GM10847 (cell line): Measurements from ENCODE around the gene C16orf89.

Experiments used
- POLR2A ChIP-seq: IDR thresholded peaks from 2 replicates; pipeline ENCODE4 v1.6.1; 2011; ENCODE audit not compliant: insufficient read length; ENCODE audit errors: extremely low read depth

C16orf89 gene

GRCh38 chr16:5024632-5025031, 41.1 kb downstream of the C16orf89 start:
- TF ChIP-seq POLR2A = no peak

- no peak for TF ChIP-seq POLR2A
These were observed 43.2 kb downstream of the C16orf89 start for GRCh38 chr16:5022521-5022920.

- TF ChIP-seq POLR2A = no peak
These were observed 45.2 kb downstream of the C16orf89 start for GRCh38 chr16:5020551-5020950.

- TF ChIP-seq POLR2A = no peak
These were observed 46.0 kb downstream of the C16orf89 start for GRCh38 chr16:5019775-5020174.

- TF ChIP-seq POLR2A = no peak
These were observed 47.0 kb downstream of the C16orf89 start for GRCh38 chr16:5018793-5019192.

GRCh38 chr16:5017678-5017969, 48.1 kb downstream of the C16orf89 start:
- no peak for TF ChIP-seq POLR2A

- no peak for TF ChIP-seq POLR2A
These were observed 48.6 kb downstream of the C16orf89 start for GRCh38 chr16:5016967-5017677.

GRCh38 chr16:5015887-5016286, 49.9 kb downstream of the C16orf89 start:
- TF ChIP-seq POLR2A = no peak

GRCh38 chr16:5015351-5015750, 50.4 kb downstream of the C16orf89 start:
- no peak for TF ChIP-seq POLR2A

- no peak for TF ChIP-seq POLR2A
These were observed 52.9 kb downstream of the C16orf89 start for GRCh38 chr16:5012887-5013286.

GRCh38 chr16:5011637-5012036, 54.1 kb downstream of the C16orf89 start:
- no peak for TF ChIP-seq POLR2A

GRCh38 chr16:5010576-5011329, 55.0 kb downstream of the C16orf89 start:
- TF ChIP-seq POLR2A = no peak

GRCh38 chr16:5008311-5008731, 57.4 kb downstream of the C16orf89 start:
- no peak for TF ChIP-seq POLR2A

GRCh38 chr16:5007256-5007655, 58.5 kb downstream of the C16orf89 start:
- no peak for TF ChIP-seq POLR2A

- TF ChIP-seq POLR2A = no peak
These were observed 59.2 kb downstream of the C16orf89 start for GRCh38 chr16:5006348-5007193.

- no peak for TF ChIP-seq POLR2A
These were observed 59.8 kb downstream of the C16orf89 start for GRCh38 chr16:5005916-5006315.

GRCh38 chr16:5004311-5004710, 61.4 kb downstream of the C16orf89 start:
- TF ChIP-seq POLR2A = no peak

GRCh38 chr16:5003828-5004227, 61.9 kb downstream of the C16orf89 start:
- no peak for TF ChIP-seq POLR2A
